Astrocyte (in vitro differentiated cells and primary cell): ENCODE data around the gene ADAM19. TPM values are rescaled to one million over a fixed set of nuclear protein-coding genes. Genes with fewer than 3 reads are reported as not detected.

ENCODE experiments used
- DNase-seq: peaks from one replicate; pipeline ENCODE4 v3.0.0-alpha.2; 2010; ENCODE audit warnings: low read depth
- FAIRE-seq: peaks from 2 replicates; lab custom pipeline; 2011; peaks lifted over from hg19 to GRCh38; lab: Jason Lieb, UNC
- H2AFZ ChIP-seq: 2 replicates; pipeline ENCODE4 v1.6.0; 2012; ENCODE audit warnings: low read depth, low read length, inconsistent platforms
- H3K27ac ChIP-seq: 2 replicates; pipeline ENCODE4 v1.5.1; 2011; ENCODE audit warnings: low read depth, low read length, inconsistent platforms
- H3K27me3 ChIP-seq: 2 replicates; pipeline ENCODE4 v1.6.0; 2011; ENCODE audit warnings: low read length, inconsistent platforms; ENCODE audit not compliant: insufficient read depth
- H3K36me3 ChIP-seq: 2 replicates; pipeline ENCODE4 v1.5.1; 2011; ENCODE audit warnings: low read length, inconsistent platforms; ENCODE audit not compliant: insufficient read depth
- H3K4me1 ChIP-seq: 2 replicates; pipeline ENCODE4 v1.5.1; 2011; ENCODE audit warnings: low read length, inconsistent platforms; ENCODE audit not compliant: insufficient read depth
- H3K4me2 ChIP-seq: 2 replicates; pipeline ENCODE4 v1.6.0; 2012; ENCODE audit warnings: low read length, inconsistent platforms
- H3K4me3 ChIP-seq: 2 replicates; pipeline ENCODE4 v1.5.1; 2011; ENCODE audit warnings: low read depth, mild to moderate bottlenecking, low read length, inconsistent platforms; ENCODE audit not compliant: insufficient read depth
- H3K79me2 ChIP-seq: 2 replicates; pipeline ENCODE4 v1.6.0; 2012; ENCODE audit warnings: mild to moderate bottlenecking, low read length, inconsistent platforms; ENCODE audit not compliant: insufficient read depth
- H3K9ac ChIP-seq: 2 replicates; pipeline ENCODE4 v1.6.0; 2012; ENCODE audit warnings: mild to moderate bottlenecking, low read length, inconsistent platforms
- H3K9me3 ChIP-seq: 2 replicates; pipeline ENCODE4 v1.5.1; 2012; ENCODE audit warnings: low read depth, mild to moderate bottlenecking, low read length, inconsistent platforms; ENCODE audit not compliant: insufficient read depth
- H4K20me1 ChIP-seq: 2 replicates; pipeline ENCODE4 v1.6.0; 2012; ENCODE audit warnings: low read length, inconsistent platforms; ENCODE audit not compliant: insufficient read depth
- H3K27ac Mint-ChIP-seq: one replicate; pipeline ENCODE4 v1.8.0; 2021; ENCODE audit warnings: mild to moderate bottlenecking, mixed read lengths; ENCODE audit not compliant: unreplicated experiment
- H3K27me3 Mint-ChIP-seq: one replicate; pipeline ENCODE4 v1.8.0; 2021; ENCODE audit warnings: low read depth, mixed read lengths; ENCODE audit not compliant: unreplicated experiment
- H3K36me3 Mint-ChIP-seq: one replicate; pipeline ENCODE4 v1.8.0; 2021; ENCODE audit warnings: low read depth, mixed read lengths; ENCODE audit not compliant: unreplicated experiment
- H3K4me1 Mint-ChIP-seq: one replicate; pipeline ENCODE4 v1.8.0; 2021; ENCODE audit warnings: low read depth, mixed read lengths; ENCODE audit not compliant: unreplicated experiment
- H3K4me3 Mint-ChIP-seq: one replicate; pipeline ENCODE4 v1.8.0; 2021; ENCODE audit warnings: mild to moderate bottlenecking, moderate library complexity, mixed read lengths; ENCODE audit not compliant: unreplicated experiment
- H3K9me3 Mint-ChIP-seq: one replicate; pipeline ENCODE4 v1.8.0; 2021; ENCODE audit warnings: mild to moderate bottlenecking, mixed read lengths; ENCODE audit not compliant: unreplicated experiment
- CTCF ChIP-seq: IDR thresholded peaks from 2 replicates; pipeline ENCODE4 v1.5.1; 2011; ENCODE audit warnings: low read depth, mild to moderate bottlenecking, inconsistent platforms, low read length, moderate library complexity; ENCODE audit not compliant: insufficient read depth
- EZH2 ChIP-seq: IDR thresholded peaks from 2 replicates; pipeline ENCODE4 v1.6.1; 2012; ENCODE audit warnings: mild to moderate bottlenecking, low read length, inconsistent platforms; ENCODE audit not compliant: insufficient read depth
- total RNA-seq: library from RNA; stranded (reverse); gene quantifications from 2 replicates; pipeline ENCODE4 v1.2.1, GENCODE V29; 2021

The ADAM19 gene
- total RNA-seq, 1 donor from 2014 or later = 316 TPM

GRCh38 chr5:157596487-157596886, 20.9 kb upstream of the ADAM19 start:
- Mint-ChIP-seq H3K4me1 (peaks cover 3% of the 10 kb centered on the region), H3K9me3 (peaks cover 3% of the 10 kb centered on the region), H3K4me3 (no peak overlapping the region), H3K27me3 (no peaks in the 10 kb centered on the region), H3K27ac (no peak overlapping the region), H3K36me3 (no peaks in the 10 kb centered on the region)
- H3K9ac ChIP-seq = no peak overlapping the region
- TF ChIP-seq CTCF (no peak), EZH2 (no peak)
- no peaks in the 10 kb centered on the region for H4K20me1 ChIP-seq
- H3K4me2 ChIP-seq = no peak overlapping the region
- no peaks in the 10 kb centered on the region for H3K36me3 ChIP-seq
- DNase-seq (peak; percentile 46), FAIRE-seq (no peak)
- H3K79me2 ChIP-seq = no peaks in the 10 kb centered on the region
- H3K27me3 ChIP-seq = no peaks in the 10 kb centered on the region
- no peaks in the 10 kb centered on the region for H3K9me3 ChIP-seq
- H3K4me1 ChIP-seq = peaks cover 8% of the 10 kb centered on the region
- H3K27ac ChIP-seq = no peak overlapping the region
- no peak overlapping the region for H2AFZ ChIP-seq
- no peak overlapping the region for H3K4me3 ChIP-seq

- Mint-ChIP-seq H3K9me3 (peaks cover 3% of the 10 kb centered on the region), H3K4me3 (no peak overlapping the region), H3K4me1 (no peaks in the 10 kb centered on the region), H3K27ac (no peak overlapping the region), H3K36me3 (no peaks in the 10 kb centered on the region), H3K27me3 (no peaks in the 10 kb centered on the region)
- H3K4me3 ChIP-seq = no peak overlapping the region
- no peak for TF ChIP-seq EZH2
- TF ChIP-seq CTCF = no peak
- no peak overlapping the region for H3K9ac ChIP-seq
- H3K4me1 ChIP-seq = peaks cover 8% of the 10 kb centered on the region
- no peaks in the 10 kb centered on the region for H4K20me1 ChIP-seq
- no peaks in the 10 kb centered on the region for H3K9me3 ChIP-seq
- no peak overlapping the region for H3K4me2 ChIP-seq
- H3K27ac ChIP-seq = no peak overlapping the region
- H3K36me3 ChIP-seq = no peaks in the 10 kb centered on the region
- no peak for FAIRE-seq
- no peak for DNase-seq
- no peaks in the 10 kb centered on the region for H3K27me3 ChIP-seq
- H3K79me2 ChIP-seq = no peaks in the 10 kb centered on the region
- H2AFZ ChIP-seq = no peak overlapping the region
Observed at GRCh38 chr5:157594675-157595459, 19.3 kb upstream of the ADAM19 start.

- H3K27me3 Mint-ChIP-seq = no peaks in the 10 kb centered on the region
- H2AFZ ChIP-seq = no peak overlapping the region
- H3K4me3 ChIP-seq = no peak overlapping the region
- H3K36me3 Mint-ChIP-seq = no peaks in the 10 kb centered on the region
- H3K4me1 ChIP-seq = peaks cover 8% of the 10 kb centered on the region
- no peaks in the 10 kb centered on the region for H3K9me3 ChIP-seq
- FAIRE-seq = peak; percentile 62
- no peak overlapping the region for H3K4me2 ChIP-seq
- H3K36me3 ChIP-seq = no peaks in the 10 kb centered on the region
- H3K4me3 Mint-ChIP-seq = no peak overlapping the region
- H3K9me3 Mint-ChIP-seq = peaks cover 3% of the 10 kb centered on the region
- H3K4me1 Mint-ChIP-seq = no peaks in the 10 kb centered on the region
- no peak for DNase-seq
- H3K79me2 ChIP-seq = no peaks in the 10 kb centered on the region
- no peaks in the 10 kb centered on the region for H3K27me3 ChIP-seq
- H3K9ac ChIP-seq = no peak overlapping the region
- no peaks in the 10 kb centered on the region for H4K20me1 ChIP-seq
- no peak overlapping the region for H3K27ac Mint-ChIP-seq
- H3K27ac ChIP-seq = no peak overlapping the region
- no peak for TF ChIP-seq CTCF
- no peak for TF ChIP-seq EZH2
Observed at GRCh38 chr5:157594257-157594656, 18.7 kb upstream of the ADAM19 start.
